Esophagus (tissue), 2 donors: Measurements from ENCODE around the gene PCDHB2. TPM values are rescaled to one million over a fixed set of nuclear protein-coding genes. Genes with fewer than 3 reads are reported as not detected.
"Not testable (repeated sequence)": the region's sequence is repeated elsewhere in the genome, so short reads cannot be mapped to it uniquely, and the experiment has no call there.

Experiments used
- H3K27ac ChIP-seq, 2 donors: one replicate each; pipeline ENCODE4 v1.5.1; 2013; ENCODE audit warnings: low read depth in 2 of 2, mild to moderate bottlenecking in 2 of 2, inconsistent platforms in 1 of 2, low read length in 1 of 2, moderate library complexity in 1 of 2
- H3K27me3 ChIP-seq, 2 donors: one replicate each; pipeline ENCODE4 v1.6.1; 2013; ENCODE audit warnings: low read length in 2 of 2, control low read depth in 1 of 2, mild to moderate bottlenecking in 1 of 2; ENCODE audit not compliant: insufficient read depth in 2 of 2, control insufficient read depth in 1 of 2
- H3K36me3 ChIP-seq, 2 donors: one replicate each; pipeline ENCODE4 v1.6.1; 2013; ENCODE audit warnings: low read length in 1 of 2; ENCODE audit not compliant: control insufficient read depth in 2 of 2, insufficient read depth in 2 of 2
- H3K4me1 ChIP-seq, 2 donors: one replicate each; pipeline ENCODE4 v1.6.1; 2013; ENCODE audit warnings: low read length in 1 of 2; ENCODE audit not compliant: control insufficient read depth in 2 of 2, insufficient read depth in 2 of 2
- H3K4me3 ChIP-seq, 2 donors: one replicate each; pipeline ENCODE4 v1.5.1; 2013; ENCODE audit warnings: low read length in 2 of 2, mild to moderate bottlenecking in 2 of 2, low read depth in 1 of 2, moderate library complexity in 1 of 2
- H3K9me3 ChIP-seq, 2 donors: one replicate each; pipeline ENCODE4 v1.6.1; 2013; ENCODE audit warnings: mild to moderate bottlenecking in 2 of 2, low read depth in 1 of 2, low read length in 1 of 2, moderate library complexity in 1 of 2; ENCODE audit not compliant: control insufficient read depth in 2 of 2, insufficient read depth in 1 of 2
- WGBS, 2 donors: extraction: QIAGEN DNeasy Blood & Tissue Kit; methylation state at CpG; one replicate each; pipeline ENCODE4 v1.1.7; 2013; 5-methylcytosine and 5-hydroxymethylcytosine counted together
- polyA plus RNA-seq, 2 donors: library from polyadenylated mRNA; stranded (reverse); fragments of 200-250 nt; gene quantifications; one replicate each; pipeline ENCODE4 v1.2.3, GENCODE V29; 2013
- donor health status: healthy with polysubstance abuse.
- donor health status: Bipolar disorder and iron deficiency.

Gene PCDHB2
- polyA plus RNA-seq, 2 donors, result 0.31 to 0.33 TPM

GRCh38 chr5:141127305-141127704 lies 32.9 kb downstream of the PCDHB2 start:
- WGBS, 2 donors, result 85 to 86% methylated on average over 1 of the region's 1 CpG
- H3K36me3 ChIP-seq, result no peaks in the 10 kb centered on the region
- H3K4me3 ChIP-seq, result no peak overlapping the region
- H3K4me1 ChIP-seq, result no peaks in the 10 kb centered on the region
- peaks cover under 1 to 2% of the 10 kb centered on the region in 2 donors for H3K9me3 ChIP-seq
- H3K27me3 ChIP-seq, result no peaks in the 10 kb centered on the region
- H3K27ac ChIP-seq, result no peak overlapping the region

GRCh38 chr5:141135030-141135717 lies 40.8 kb downstream of the PCDHB2 start, which contains the start of gene PCDHB5:
Gene PCDHB5, plus strand, starts transcription at chr5:141135206. Its CDS starts 229 bp downstream, at chr5:141135435.
- no peak within 1 kb of the TSS for H3K27ac ChIP-seq

GRCh38 chr5:141135718-141136266 lies 41.4 kb downstream of the PCDHB2 start:
- Histone ChIP-seq H3K27me3 (no peaks in the 10 kb centered on the region), H3K27ac (no peak overlapping the region), H3K36me3 (no peaks in the 10 kb centered on the region), H3K9me3 (peaks cover 14 to 18% of the 10 kb centered on the region in 2 donors), H3K4me1 (no peaks in the 10 kb centered on the region), H3K4me3 (peak overlapping the region in 1 of 2 donors; percentile 31)
- 43 to 49% methylated on average over 19 of the region's 19 CpGs for whole genome bisulfite sequencing, 2 donors

More at GRCh38 chr5:141135030-141135717, 40.8 kb downstream of the PCDHB2 start, which contains the start of gene PCDHB5:
- Histone ChIP-seq H3K4me3 (peak within 1 kb of the TSS in 1 of 2 donors; percentile 31), H3K36me3 (no peaks in the 10 kb centered on the region), H3K27me3 (no peaks in the 10 kb centered on the region), H3K9me3 (peaks cover 14 to 18% of the 10 kb centered on the region in 2 donors), H3K4me1 (no peaks in the 10 kb centered on the region)
- WGBS, 2 donors, result 18 to 24% methylated on average over 22 of the region's 22 CpGs

DNA sequence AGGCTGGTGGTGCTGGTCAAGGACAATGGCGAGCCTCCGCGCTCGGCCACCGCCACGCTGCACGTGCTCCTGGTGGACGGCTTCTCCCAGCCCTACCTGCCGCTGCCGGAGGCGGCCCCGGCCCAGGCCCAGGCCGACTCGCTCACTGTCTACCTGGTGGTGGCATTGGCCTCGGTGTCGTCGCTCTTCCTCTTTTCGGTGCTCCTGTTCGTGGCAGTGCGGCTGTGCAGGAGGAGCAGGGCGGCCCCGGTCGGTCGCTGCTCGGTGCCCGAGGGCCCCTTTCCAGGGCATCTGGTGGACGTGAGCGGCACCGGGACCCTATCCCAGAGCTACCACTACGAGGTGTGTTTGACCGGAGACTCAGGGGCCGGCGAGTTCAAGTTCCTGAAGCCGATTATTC lies 42.9 kb downstream of the PCDHB2 start:
- not testable (repeated sequence) for H3K27me3 ChIP-seq, H3K27ac ChIP-seq, H3K4me1 ChIP-seq, H3K4me3 ChIP-seq, H3K36me3 ChIP-seq
- H3K9me3 ChIP-seq, result peaks cover 14 to 18% of the 10 kb centered on the region in 2 donors
- WGBS, 2 donors, result 46 to 54% methylated on average over 28 to 34 of the region's 34 CpGs

Other genes starting within 250 kb of the PCDHB2 start
- gene PCDHA9, start 246.2 kb upstream of the PCDHB2 start, polyA plus RNA-seq, result under 1 TPM in 1 of 2 donors, not detected in 1; 0.02 TPM
- under 1 TPM; under 0.01 to 0.02 TPM for gene PCDHA10, start 238.7 kb upstream of the PCDHB2 start, polyA plus RNA-seq
- gene PCDHA11, start 225.7 kb upstream of the PCDHB2 start, polyA plus RNA-seq, result under 1 TPM in 1 of 2 donors, not detected in 1; under 0.01 TPM
- gene PCDHA12, start 219.3 kb upstream of the PCDHB2 start, polyA plus RNA-seq, result under 1 TPM; 0.01 to 0.04 TPM
- not detected for gene PCDHA13, start 212.5 kb upstream of the PCDHB2 start, polyA plus RNA-seq
- under 1 TPM in 1 of 2 donors, not detected in 1; 0.01 TPM for gene PCDHAC1, start 168.3 kb upstream of the PCDHB2 start, polyA plus RNA-seq
- under 1 TPM; 0.02 to 0.06 TPM for gene PCDHAC2, start 128.1 kb upstream of the PCDHB2 start, polyA plus RNA-seq
- not detected for gene PCDHB1, start 43.2 kb upstream of the PCDHB2 start, polyA plus RNA-seq
- under 1 TPM; 0.10 to 0.14 TPM for gene PCDHB3, start 5.9 kb downstream of the PCDHB2 start, polyA plus RNA-seq
- gene PCDHB4, start 27.2 kb downstream of the PCDHB2 start, polyA plus RNA-seq, result under 1 TPM; 0.20 to 0.36 TPM
- gene PCDHB5, start 40.6 kb downstream of the PCDHB2 start, polyA plus RNA-seq, result under 1 TPM; 0.14 to 0.26 TPM
- under 1 TPM; 0.06 to 0.09 TPM for gene PCDHB6, start 55.4 kb downstream of the PCDHB2 start, polyA plus RNA-seq
- under 1 TPM; 0.02 to 0.14 TPM for gene PCDHB7, start 78.0 kb downstream of the PCDHB2 start, polyA plus RNA-seq
- under 1 TPM; 0.04 TPM for gene PCDHB8, start 83.2 kb downstream of the PCDHB2 start, polyA plus RNA-seq
- gene PCDHB16, start 87.8 kb downstream of the PCDHB2 start, polyA plus RNA-seq, result under 1 TPM; 0.08 to 0.16 TPM
- under 1 TPM; 0.16 to 0.18 TPM for gene PCDHB9, start 92.5 kb downstream of the PCDHB2 start, polyA plus RNA-seq
- gene PCDHB10, start 97.7 kb downstream of the PCDHB2 start, polyA plus RNA-seq, result under 1 TPM; 0.10 to 0.44 TPM
- gene PCDHB11, start 105.0 kb downstream of the PCDHB2 start, polyA plus RNA-seq, result under 1 TPM; 0.16 to 0.47 TPM
- gene PCDHB12, start 114.1 kb downstream of the PCDHB2 start, polyA plus RNA-seq, result under 1 TPM; 0.08 to 0.15 TPM
- gene PCDHB13, start 119.3 kb downstream of the PCDHB2 start, polyA plus RNA-seq, result under 1 TPM; 0.29 to 0.33 TPM
- gene PCDHB14, start 128.7 kb downstream of the PCDHB2 start, polyA plus RNA-seq, result under 1 TPM; 0.67 to 0.88 TPM
- gene PCDHB15, start 150.8 kb downstream of the PCDHB2 start, polyA plus RNA-seq, result under 1 TPM; 0.37 to 0.80 TPM
- gene SLC25A2, start 209.4 kb downstream of the PCDHB2 start, polyA plus RNA-seq, result under 1 TPM; 0.05 to 0.29 TPM
- 10 to 100 TPM; 22.5 to 35.3 TPM for gene TAF7, start 226.2 kb downstream of the PCDHB2 start, polyA plus RNA-seq
- under 1 TPM; 0.13 to 0.22 TPM for gene PCDHGA1, start 235.9 kb downstream of the PCDHB2 start, polyA plus RNA-seq
- under 1 TPM; 0.14 to 0.27 TPM for gene PCDHGA2, start 244.1 kb downstream of the PCDHB2 start, polyA plus RNA-seq
- gene PCDHGA3, start 249.2 kb downstream of the PCDHB2 start, polyA plus RNA-seq, result under 1 TPM; 0.08 to 0.12 TPM